ENCODE results near the gene FZR1.

- no peak for TF ChIP-seq EZH2phosphoT487 (IDR thresholded peaks at IDR 0.05; ENCODE audit: insufficient read depth, low read depth)
- no peak for TF ChIP-seq EZH2 (IDR thresholded peaks at IDR 0.05; ENCODE audit: insufficient read depth, poor library complexity, severe bottlenecking)
Measured at GRCh38 chr19:3556423-3556977, 50.4 kb downstream of the FZR1 start.
